ENCODE data around the gene ZAR1. TPM values are rescaled to one million over a fixed set of nuclear protein-coding genes. Genes with fewer than 3 reads are reported as not detected.

ZAR1 gene
- total RNA-seq, 1 donor from 2014 or later = not detected

- Histone ChIP-seq H3K27me3 (ENCODE audit: control insufficient read depth, insufficient read depth, low read length) (no peaks in the 10 kb centered on the region), H3K36me3 (ENCODE audit: control insufficient read depth, insufficient read depth, low read length) (no peaks in the 10 kb centered on the region), H3K4me3 (ENCODE audit: low read depth, low read length) (no peak overlapping the region)
- no peak for DNase-seq (ENCODE audit: low read depth)
- TF ChIP-seq CTCF (IDR thresholded peaks at IDR 0.05; ENCODE audit: insufficient read depth, low read length, poor library complexity, severe bottlenecking) = no peak
Observed at GRCh38 chr4:48454591-48454990, 35.5 kb upstream of the ZAR1 start.

GRCh38 chr4:48461000-48461399 lies 29.1 kb upstream of the ZAR1 start:
- no peak for TF ChIP-seq CTCF (IDR thresholded peaks at IDR 0.05; ENCODE audit: insufficient read depth, low read length, poor library complexity, severe bottlenecking)
- Histone ChIP-seq H3K27me3 (ENCODE audit: control insufficient read depth, insufficient read depth, low read length) (no peaks in the 10 kb centered on the region), H3K36me3 (ENCODE audit: control insufficient read depth, insufficient read depth, low read length) (no peaks in the 10 kb centered on the region), H3K4me3 (ENCODE audit: low read depth, low read length) (no peak overlapping the region)
- DNase-seq (ENCODE audit: low read depth) = no peak

GRCh38 chr4:48462363-48462762 lies 27.7 kb upstream of the ZAR1 start:
- H3K27me3 ChIP-seq (ENCODE audit: control insufficient read depth, insufficient read depth, low read length) = no peaks in the 10 kb centered on the region
- H3K36me3 ChIP-seq (ENCODE audit: control insufficient read depth, insufficient read depth, low read length) = no peaks in the 10 kb centered on the region
- DNase-seq (ENCODE audit: low read depth) = no peak
- no peak overlapping the region for H3K4me3 ChIP-seq (ENCODE audit: low read depth, low read length)
- no peak for TF ChIP-seq CTCF (IDR thresholded peaks at IDR 0.05; ENCODE audit: insufficient read depth, low read length, poor library complexity, severe bottlenecking)

- no peak for TF ChIP-seq CTCF (IDR thresholded peaks at IDR 0.05; ENCODE audit: insufficient read depth, low read length, poor library complexity, severe bottlenecking)
- no peak overlapping the region for H3K4me3 ChIP-seq (ENCODE audit: low read depth, low read length)
- H3K36me3 ChIP-seq (ENCODE audit: control insufficient read depth, insufficient read depth, low read length) = no peaks in the 10 kb centered on the region
- no peak for DNase-seq (ENCODE audit: low read depth)
- H3K27me3 ChIP-seq (ENCODE audit: control insufficient read depth, insufficient read depth, low read length) = no peaks in the 10 kb centered on the region
Observed at GRCh38 chr4:48467442-48467841, 22.6 kb upstream of the ZAR1 start.

- TF ChIP-seq CTCF (IDR thresholded peaks at IDR 0.05; ENCODE audit: insufficient read depth, low read length, poor library complexity, severe bottlenecking) = no peak
- no peaks in the 10 kb centered on the region for H3K27me3 ChIP-seq (ENCODE audit: control insufficient read depth, insufficient read depth, low read length)
- DNase-seq (ENCODE audit: low read depth) = no peak
- H3K4me3 ChIP-seq (ENCODE audit: low read depth, low read length) = no peak overlapping the region
- H3K36me3 ChIP-seq (ENCODE audit: control insufficient read depth, insufficient read depth, low read length) = no peaks in the 10 kb centered on the region
Observed at GRCh38 chr4:48467891-48468290, 22.2 kb upstream of the ZAR1 start.

GRCh38 chr4:48470137-48470536 lies 19.9 kb upstream of the ZAR1 start:
- Histone ChIP-seq H3K4me3 (ENCODE audit: low read depth, low read length) (no peak overlapping the region), H3K36me3 (ENCODE audit: control insufficient read depth, insufficient read depth, low read length) (no peaks in the 10 kb centered on the region), H3K27me3 (ENCODE audit: control insufficient read depth, insufficient read depth, low read length) (no peaks in the 10 kb centered on the region)
- no peak for TF ChIP-seq CTCF (IDR thresholded peaks at IDR 0.05; ENCODE audit: insufficient read depth, low read length, poor library complexity, severe bottlenecking)
- DNase-seq (ENCODE audit: low read depth) = no peak
